Measurements from ENCODE around the gene GALNTL6. TPM values are rescaled to one million over a fixed set of nuclear protein-coding genes. Genes with fewer than 3 reads are reported as not detected.

The GALNTL6 gene
- total RNA-seq, 1 experiment from 2014 or later, result not detected

DNA sequence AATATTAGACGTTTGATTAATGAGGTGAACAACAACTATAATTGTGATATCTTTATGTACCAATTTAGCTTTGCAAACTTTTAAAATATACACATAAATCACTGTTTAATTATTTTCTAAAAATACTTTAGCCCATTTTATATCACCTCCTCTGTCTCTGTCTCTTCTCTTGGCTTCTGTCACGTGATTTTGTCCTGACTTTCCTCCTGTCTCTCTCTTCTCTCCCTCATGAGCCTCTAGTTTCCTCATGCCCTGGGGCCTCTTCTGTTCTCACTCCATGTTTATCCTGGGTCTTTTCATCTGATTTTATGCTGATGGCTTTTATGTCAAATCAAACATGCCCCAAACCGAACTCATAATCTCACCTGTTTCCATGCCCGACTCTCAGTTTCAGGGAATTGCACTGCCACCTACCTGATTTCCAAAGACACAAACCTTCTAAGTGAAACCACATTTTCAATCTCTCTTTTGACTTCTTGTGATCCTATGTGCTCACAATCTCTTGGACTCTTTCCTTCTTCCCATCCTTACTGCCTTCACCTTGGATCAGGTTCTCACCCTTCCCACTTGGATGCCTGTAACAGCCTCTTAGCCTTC lies 1052.4 kb downstream of the GALNTL6 start:
- no peak overlapping the region for H3K4me3 Mint-ChIP-seq
- Histone ChIP-seq H2AFZ (ENCODE audit: low read length) (no peak overlapping the region), H3K23me2 (ENCODE audit: insufficient read length, low read depth, low read length, poor library complexity, severe bottlenecking) (no peaks in the 10 kb centered on the region), H2BK120ac (ENCODE audit: low read depth, low read length, poor library complexity, severe bottlenecking) (no peak overlapping the region), H3K27me3 (ENCODE audit: insufficient read depth, low read length) (no peaks in the 10 kb centered on the region), H3K4me1 (ENCODE audit: insufficient read depth, low read length) (no peaks in the 10 kb centered on the region; the same call in 1 of the 2 replicates), H3K9ac (ENCODE audit: extremely low read depth, insufficient read length, low read length) (no peak overlapping the region), H2BK5ac (ENCODE audit: insufficient read length, low read length) (no peak overlapping the region), H3K79me1 (ENCODE audit: insufficient read depth, low read depth, low read length, poor library complexity, severe bottlenecking) (no peaks in the 10 kb centered on the region), H3T11ph (ENCODE audit: low read length) (no peak overlapping the region), H4K91ac (ENCODE audit: insufficient read length, low read depth, low read length) (no peak overlapping the region), H2AK5ac (ENCODE audit: insufficient read length, low read length) (no peak overlapping the region), H3K56ac (ENCODE audit: insufficient read length, low read depth, low read length) (no peak overlapping the region), H4K8ac (replicated peaks; ENCODE audit: insufficient read length, low read depth, low read length) (no peak overlapping the region), H2BK15ac (ENCODE audit: low read depth, low read length) (no peak overlapping the region), H4K5ac (ENCODE audit: insufficient read length, low read depth, low read length) (no peak overlapping the region), H2BK20ac (ENCODE audit: low read depth, low read length, poor library complexity, severe bottlenecking) (no peak overlapping the region), H3K14ac (ENCODE audit: insufficient read depth, low read length) (no peak overlapping the region), H3K9me3 (ENCODE audit: control insufficient read depth, low read depth, low read length) (no peaks in the 10 kb centered on the region), H4K20me1 (ENCODE audit: control insufficient read depth, insufficient read depth, insufficient read length) (no peaks in the 10 kb centered on the region), H3K4me2 (ENCODE audit: insufficient read depth, insufficient read length, low read length) (no peak overlapping the region), H3K27ac (ENCODE audit: insufficient read length, low read depth, low read length) (no peak overlapping the region), H3K79me2 (ENCODE audit: insufficient read depth, low read length) (no peaks in the 10 kb centered on the region), H2BK12ac (ENCODE audit: insufficient read length, low read depth, low read length) (no peak overlapping the region), H3K4ac (ENCODE audit: low read depth, low read length) (no peak overlapping the region), H3K23ac (ENCODE audit: insufficient read length, low read depth, low read length) (no peak overlapping the region), H3K18ac (ENCODE audit: insufficient read length, low read depth, low read length) (no peak overlapping the region)
- no CpG with 5 or more reads among the region's 4 CpGs for WGBS (ENCODE audit: extremely low coverage, insufficient read length, low lambda C conversion rate)
- no peaks in the 10 kb centered on the region for H3K27me3 Mint-ChIP-seq (ENCODE audit: low read depth)
- no peak overlapping the region for H3K27ac Mint-ChIP-seq
- DNase-seq, result no peak
- TF ChIP-seq CTCF (conservative IDR thresholded peaks at IDR 0.05), result peak; percentile 14; the same call in 1 of the 3 replicates
- H3K36me3 Mint-ChIP-seq (ENCODE audit: insufficient read depth in 1 of 3, low read depth in 3 of 3), result peaks cover 2 to 13% (median 8%) of the 10 kb centered on the region in 3 experiments; a peak in 6 of 7 replicates
- H3K9me3 Mint-ChIP-seq, result peaks cover 15 to 16% of the 10 kb centered on the region in 2 experiments
- H3K4me1 Mint-ChIP-seq, result peaks cover 9 to 14% of the 10 kb centered on the region in 2 experiments
